Measurements from ENCODE around the gene DPEP2NB. TPM values are rescaled to one million over a fixed set of nuclear protein-coding genes. Genes with fewer than 3 reads are reported as not detected.

The DPEP2NB gene
- total RNA-seq, 1 experiment from 2014 or later = not detected

DNA sequence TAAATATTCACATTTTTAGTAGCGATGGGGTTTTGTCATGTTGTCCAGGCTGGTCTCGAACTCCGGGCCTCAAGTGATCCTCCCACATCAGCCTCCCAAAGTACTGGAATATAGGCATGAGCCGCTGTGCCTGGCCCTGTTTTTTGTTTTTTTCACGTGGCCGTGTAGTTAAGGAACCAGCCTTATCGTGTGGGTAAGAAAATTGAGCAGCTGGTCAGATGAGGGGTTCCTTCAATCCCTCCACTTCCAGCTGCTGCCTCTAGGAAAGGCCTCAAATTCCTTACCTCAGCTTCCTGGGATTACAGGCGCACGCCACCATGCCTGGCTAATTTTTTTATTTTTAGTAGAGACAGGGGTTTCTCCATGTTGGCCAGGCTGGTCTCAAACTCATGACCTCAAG, 10.5 kb downstream of the DPEP2NB start:
- Histone ChIP-seq H3K9ac (ENCODE audit: low read length) (no peak overlapping the region), H3K27ac (ENCODE audit: low read depth, low read length) (no peak overlapping the region), H3K9me2 (ENCODE audit: insufficient read depth) (no peaks in the 10 kb centered on the region), H3K79me2 (ENCODE audit: insufficient read depth, low read length) (no peaks in the 10 kb centered on the region), H3K4me1 (ENCODE audit: control insufficient read depth in 1 of 2, insufficient read depth in 2 of 2, low read length in 2 of 2) (no peaks in the 10 kb centered on the region), H3K27me3 (ENCODE audit: insufficient read depth, low read length) (no peaks in the 10 kb centered on the region), H3K36me3 (ENCODE audit: control insufficient read depth in 1 of 2, insufficient read depth in 2 of 2, low read length in 2 of 2) (no peaks in the 10 kb centered on the region), H3K4me3 (replicated peaks in 1 of 2; ENCODE audit: low read depth in 1 of 2, low read length in 2 of 2) (no peak overlapping the region), H2AFZ (ENCODE audit: low read depth, low read length, poor library complexity, severe bottlenecking) (no peak overlapping the region), H4K20me1 (ENCODE audit: insufficient read depth) (no peaks in the 10 kb centered on the region), H3K9me3 (ENCODE audit: control insufficient read depth in 1 of 2, insufficient read depth in 1 of 2, low read depth in 1 of 2, low read length in 2 of 2) (no peaks in the 10 kb centered on the region), H3K4me2 (ENCODE audit: low read length) (no peak overlapping the region)
- no TSS peak for BruUV-seq (replicated peaks)
- TF ChIP-seq RAD21 (IDR thresholded peaks at IDR 0.05; ENCODE audit: low read depth) (no peak), YY1 (IDR thresholded peaks at IDR 0.05; ENCODE audit: extremely low read depth, insufficient replicate concordance, low read depth, low read length) (no peak), TCF7L2 (IDR thresholded peaks at IDR 0.05; ENCODE audit: borderline replicate concordance, extremely low read depth, insufficient read depth, insufficient read length) (no peak), EZH2 (IDR thresholded peaks at IDR 0.05) (no peak), CEBPB (IDR thresholded peaks at IDR 0.05; ENCODE audit: low read depth) (no peak), POLR2A (IDR thresholded peaks at IDR 0.05; ENCODE audit: borderline replicate concordance, extremely low read depth, insufficient read depth, insufficient read length) (no peak), EZH2phosphoT487 (IDR thresholded peaks at IDR 0.05; ENCODE audit: borderline replicate concordance) (no peak), SIN3A (IDR thresholded peaks at IDR 0.05; ENCODE audit: low read depth) (no peak), FOSL1 (IDR thresholded peaks at IDR 0.05; ENCODE audit: low read depth) (no peak), ZNF274 (IDR thresholded peaks at IDR 0.05; ENCODE audit: low read depth, low read length) (no peak), JUND (IDR thresholded peaks at IDR 0.05) (no peak), ZFX (IDR thresholded peaks at IDR 0.05) (no peak), SP1 (IDR thresholded peaks at IDR 0.05; ENCODE audit: low read depth) (no peak), CBX3 (IDR thresholded peaks at IDR 0.05; ENCODE audit: low read depth) (no peak), SRF (IDR thresholded peaks at IDR 0.05; ENCODE audit: low read depth) (no peak), ELF1 (IDR thresholded peaks at IDR 0.05; ENCODE audit: borderline replicate concordance, low read depth) (no peak), EGR1 (IDR thresholded peaks at IDR 0.05; ENCODE audit: low read depth) (no peak)
- TF ChIP-seq, protein P1, sequence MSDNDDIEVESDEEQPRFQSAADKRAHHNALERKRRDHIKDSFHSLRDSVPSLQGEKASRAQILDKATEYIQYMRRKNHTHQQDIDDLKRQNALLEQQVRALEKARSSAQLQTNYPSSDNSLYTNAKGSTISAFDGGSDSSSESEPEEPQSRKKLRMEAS (IDR thresholded peaks at IDR 0.05) = no peak
- TF ChIP-seq, protein P2, sequence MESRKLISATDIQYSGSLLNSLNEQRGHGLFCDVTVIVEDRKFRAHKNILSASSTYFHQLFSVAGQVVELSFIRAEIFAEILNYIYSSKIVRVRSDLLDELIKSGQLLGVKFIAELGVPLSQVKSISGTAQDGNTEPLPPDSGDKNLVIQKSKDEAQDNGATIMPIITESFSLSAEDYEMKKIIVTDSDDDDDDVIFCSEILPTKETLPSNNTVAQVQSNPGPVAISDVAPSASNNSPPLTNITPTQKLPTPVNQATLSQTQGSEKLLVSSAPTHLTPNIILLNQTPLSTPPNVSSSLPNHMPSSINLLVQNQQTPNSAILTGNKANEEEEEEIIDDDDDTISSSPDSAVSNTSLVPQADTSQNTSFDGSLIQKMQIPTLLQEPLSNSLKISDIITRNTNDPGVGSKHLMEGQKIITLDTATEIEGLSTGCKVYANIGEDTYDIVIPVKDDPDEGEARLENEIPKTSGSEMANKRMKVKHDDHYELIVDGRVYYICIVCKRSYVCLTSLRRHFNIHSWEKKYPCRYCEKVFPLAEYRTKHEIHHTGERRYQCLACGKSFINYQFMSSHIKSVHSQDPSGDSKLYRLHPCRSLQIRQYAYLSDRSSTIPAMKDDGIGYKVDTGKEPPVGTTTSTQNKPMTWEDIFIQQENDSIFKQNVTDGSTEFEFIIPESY (IDR thresholded peaks at IDR 0.05; ENCODE audit: extremely low read depth, insufficient replicate concordance, low read length) = no peak
- TF ChIP-seq, protein P3, sequence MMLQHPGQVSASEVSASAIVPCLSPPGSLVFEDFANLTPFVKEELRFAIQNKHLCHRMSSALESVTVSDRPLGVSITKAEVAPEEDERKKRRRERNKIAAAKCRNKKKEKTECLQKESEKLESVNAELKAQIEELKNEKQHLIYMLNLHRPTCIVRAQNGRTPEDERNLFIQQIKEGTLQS (IDR thresholded peaks at IDR 0.05) = no peak
- intact Hi-C loops (cut with micrococcal nuclease) = no loop called here
- ATAC-seq (no peak), DNase-seq (ENCODE audit: low read depth, low spot score) (no peak)
- RAD21 ChIA-PET (ENCODE audit: low non-redundant PET in 1 of 2, low total read pairs in 2 of 2, uncharacterized antibody in 2 of 2, unreplicated experiment in 2 of 2) = no interaction called here
- POLR2A ChIA-PET = no interaction called here
- CTCF ChIA-PET = no interaction called here

Measured in HCT116 (cell line).